HG03342 (cell line): Measurements from ENCODE around the gene MRPL58.
"Not testable (repeated sequence)": the region's sequence is repeated elsewhere in the genome, so short reads cannot be mapped to it uniquely, and the experiment has no call there.

Experiments
- ATAC-seq: cut with Tn5 transposase; IDR thresholded peaks from one replicate; pipeline ENCODE4 v1.9.1; 2021; ENCODE audit warnings: mild to moderate bottlenecking, moderate library complexity; ENCODE audit not compliant: unreplicated experiment

MRPL58 gene

GRCh38 chr17:75012346-75013091, at the start of gene MRPL58:
Gene MRPL58, plus strand, starts transcription at chr17:75012670. Its CDS starts 17 bp downstream, at chr17:75012687.
- ATAC-seq = peak; percentile 80

DNA sequence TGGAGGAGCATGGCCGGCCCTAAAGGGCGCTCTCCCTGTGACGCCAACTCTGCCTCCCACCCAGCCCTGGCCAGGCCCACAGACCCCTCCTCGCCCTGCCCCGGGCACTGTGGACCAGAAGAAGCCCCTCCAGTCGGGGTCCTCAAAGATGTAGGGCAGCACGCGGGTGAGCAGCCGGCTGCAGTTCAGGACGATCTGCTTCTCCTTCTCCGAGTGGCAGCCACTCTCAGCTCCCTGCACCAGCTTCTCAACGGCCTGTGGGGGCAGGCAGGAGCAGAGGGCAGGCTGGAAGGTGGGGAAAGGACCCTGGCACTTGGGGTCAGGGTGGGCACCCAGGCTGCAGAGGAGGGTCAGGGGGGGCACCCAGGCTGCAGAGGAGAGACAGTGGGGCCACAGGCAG, 48.8 kb upstream of the MRPL58 start:
- no peak for ATAC-seq

GRCh38 chr17:74964246-74964761, 48.2 kb upstream of the MRPL58 start:
- no peak for ATAC-seq

- ATAC-seq = no peak
Measured at GRCh38 chr17:74964988-74965622, 47.4 kb upstream of the MRPL58 start.

- ATAC-seq = no peak
Measured at GRCh38 chr17:74968361-74968780, 44.1 kb upstream of the MRPL58 start.

DNA sequence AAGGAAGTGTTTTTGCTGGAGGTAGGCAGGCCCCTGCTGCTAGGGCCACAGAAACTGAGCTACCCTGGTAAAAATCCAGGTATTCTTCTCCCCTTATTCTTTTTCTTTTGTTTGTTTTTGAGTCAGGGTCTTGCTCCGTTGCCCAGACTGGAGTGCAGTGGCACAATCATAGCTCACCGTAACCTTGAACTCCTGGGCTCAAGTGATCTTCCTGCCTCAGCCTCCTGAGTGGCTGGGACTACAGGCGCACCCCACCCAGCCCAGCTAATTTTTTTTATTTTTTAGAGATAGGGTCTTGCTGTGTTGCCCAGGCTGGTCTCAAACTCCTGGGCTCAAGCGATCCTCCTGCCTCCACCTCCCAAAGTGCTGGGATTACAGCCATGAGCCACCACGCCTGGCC, 43.0 kb upstream of the MRPL58 start:
- not testable (repeated sequence) for ATAC-seq

GRCh38 chr17:74970395-74970794, 42.1 kb upstream of the MRPL58 start:
- no peak for ATAC-seq

DNA sequence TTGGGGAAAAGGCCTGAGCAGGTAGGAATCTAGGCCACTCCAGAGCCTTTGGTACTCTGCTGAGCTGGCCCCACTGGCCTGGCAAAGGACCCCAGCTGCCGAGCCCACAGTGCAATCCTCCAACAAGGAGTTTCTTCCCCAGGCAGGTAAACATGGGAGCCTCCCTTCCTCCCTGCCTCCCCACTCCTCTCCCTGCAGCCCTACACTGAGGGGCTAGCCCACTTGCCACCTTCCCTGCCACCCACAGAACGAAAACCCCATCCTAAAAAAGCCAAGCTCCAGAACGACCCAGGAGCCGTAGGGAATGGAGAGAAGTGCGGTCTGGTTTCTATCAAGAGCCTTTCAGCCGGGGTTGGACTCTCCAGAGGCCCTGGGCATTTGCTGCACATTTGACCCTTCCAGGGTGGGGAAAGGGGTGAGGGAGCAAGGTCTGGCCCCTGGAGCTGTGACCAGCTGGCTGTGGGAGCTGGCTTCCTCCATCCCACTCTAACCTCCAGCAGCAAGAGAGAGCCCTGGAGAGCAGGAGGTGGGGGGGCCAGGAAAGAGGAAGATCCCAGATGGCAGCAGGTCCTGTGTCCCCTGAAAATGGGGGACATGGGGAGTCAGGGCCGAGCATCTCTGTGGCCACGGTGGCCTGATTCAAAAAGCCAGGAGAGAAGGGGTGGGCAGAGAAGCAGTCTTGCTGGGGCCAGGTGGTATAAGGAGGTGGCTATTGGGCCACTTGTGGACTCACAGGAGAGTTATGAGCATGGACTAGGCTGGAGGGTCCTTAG, 41.2 kb upstream of the MRPL58 start:
- ATAC-seq = no peak

DNA sequence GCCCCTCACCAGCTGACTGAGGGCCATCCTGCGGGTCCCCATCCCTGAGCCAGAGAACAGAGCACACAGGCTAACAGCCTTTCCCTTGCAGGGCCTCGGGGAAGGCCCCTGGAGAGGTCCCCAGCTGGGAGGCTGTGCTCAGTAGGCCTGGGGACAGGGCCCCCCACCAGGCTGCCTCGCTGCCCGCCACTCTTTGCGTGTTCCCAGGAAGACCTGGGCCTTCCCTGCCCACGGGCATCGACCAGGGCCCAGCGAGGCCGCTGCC, 40.7 kb upstream of the MRPL58 start:
- ATAC-seq = no peak

DNA sequence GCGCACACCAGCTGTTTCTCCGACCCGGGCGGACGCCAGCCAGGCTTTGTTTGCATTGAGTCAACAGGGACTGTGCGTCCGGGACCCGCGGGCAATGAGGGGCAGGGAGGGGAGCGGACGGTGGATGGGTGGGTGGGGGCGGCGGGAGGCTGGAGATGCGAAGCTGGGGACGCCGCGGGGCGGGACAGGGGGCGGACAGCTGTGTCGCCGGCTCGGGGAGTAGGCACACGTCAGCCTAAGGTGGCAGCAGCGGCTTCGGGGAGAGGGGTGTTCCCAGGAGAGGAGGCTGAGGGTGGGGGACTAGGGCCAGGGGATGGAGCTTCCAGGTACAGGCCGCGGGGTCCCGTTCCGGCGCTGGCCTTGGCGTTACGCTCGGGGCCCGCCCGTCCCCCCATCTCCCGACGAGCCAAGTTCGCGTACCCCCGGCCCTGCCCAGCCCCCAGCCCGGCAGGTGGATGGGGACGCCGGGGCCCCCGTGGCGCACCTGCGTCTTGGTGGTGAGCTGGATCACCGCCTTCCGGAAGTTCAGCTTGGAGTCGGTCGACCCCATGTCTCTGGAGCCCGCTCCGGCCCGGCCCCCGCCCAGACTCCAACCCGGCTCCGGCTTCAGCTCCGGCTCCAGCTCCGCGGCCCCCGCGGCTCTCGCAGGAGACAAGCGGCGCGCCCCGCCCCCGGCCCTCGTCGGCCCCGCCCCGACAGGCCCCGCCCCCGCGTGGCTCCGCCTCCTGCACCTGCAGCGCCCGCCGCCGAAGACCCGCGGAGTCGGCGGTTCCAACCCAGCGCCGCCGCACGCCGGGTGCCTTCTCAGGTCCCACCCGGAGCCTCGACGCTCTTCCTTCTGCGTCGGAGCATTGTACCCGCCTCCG, 40.1 kb upstream of the MRPL58 start, which contains the start of gene HID1:
Gene HID1, minus strand, starts transcription at position 653 of the 866 bp plus-strand sequence. Its CDS starts 103 bp downstream, at position 550.
- no peak for ATAC-seq

DNA sequence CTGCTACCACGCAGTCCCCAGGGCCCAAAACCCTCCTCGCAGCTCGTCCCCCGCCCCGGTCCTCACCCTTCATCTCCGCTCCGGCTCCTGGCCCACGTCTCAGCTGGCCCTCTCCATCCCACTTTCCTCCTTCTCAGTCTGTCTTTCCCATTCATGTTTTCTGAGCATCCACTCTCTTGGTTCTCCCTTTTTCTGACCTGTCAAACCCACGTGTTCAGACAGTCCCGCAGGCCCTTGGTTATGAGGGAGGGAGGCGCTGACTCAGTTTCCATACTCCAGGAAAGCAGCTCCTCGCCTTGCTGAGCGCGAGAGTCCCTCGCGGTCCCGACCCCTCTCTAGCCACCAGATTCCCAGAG, 39.5 kb upstream of the MRPL58 start:
- ATAC-seq = no peak

DNA sequence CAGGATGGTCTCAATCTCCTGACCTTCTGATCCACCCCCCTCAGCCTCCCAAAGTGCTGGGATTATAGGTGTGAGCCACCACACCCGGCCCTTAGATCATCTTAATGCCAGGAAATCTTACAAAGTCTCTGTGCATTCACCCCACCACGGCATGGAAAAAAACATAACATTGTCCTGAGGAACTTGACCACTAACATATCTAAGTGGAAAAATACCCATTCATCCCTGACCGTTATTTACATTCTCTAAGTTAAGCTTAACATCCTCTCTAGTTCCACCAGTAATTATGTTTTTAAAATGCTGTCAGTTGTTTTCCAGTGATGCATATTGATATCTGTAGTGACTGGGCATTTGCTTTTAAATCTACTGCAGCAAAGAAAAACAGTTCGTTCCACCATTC, 36.5 kb upstream of the MRPL58 start:
- no peak for ATAC-seq

GRCh38 chr17:74977802-74978201, 34.7 kb upstream of the MRPL58 start:
- no peak for ATAC-seq

DNA sequence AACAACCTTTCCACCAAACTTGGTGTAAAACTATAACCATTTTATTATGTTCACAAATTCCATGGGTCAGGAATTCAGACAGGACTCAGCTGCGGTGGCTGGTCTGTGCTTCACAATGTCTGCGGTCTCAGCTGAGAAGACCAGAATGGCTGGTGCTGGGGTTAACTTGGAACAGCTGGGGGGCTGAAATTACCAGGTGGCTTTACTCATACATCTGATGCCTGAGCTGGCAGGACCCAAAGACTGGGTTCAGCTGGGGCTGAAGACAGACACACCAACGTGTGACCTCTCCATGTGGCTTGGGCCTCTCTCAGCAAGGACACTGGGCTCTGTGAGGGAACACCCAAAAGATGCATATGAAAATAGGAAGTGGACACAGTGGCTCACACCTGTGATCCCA, 34.2 kb upstream of the MRPL58 start:
- ATAC-seq = no peak

GRCh38 chr17:74979408-74980146, 32.9 kb upstream of the MRPL58 start:
- ATAC-seq = no peak

- no peak for ATAC-seq
Measured at GRCh38 chr17:74981318-74981978, 31.0 kb upstream of the MRPL58 start.

DNA sequence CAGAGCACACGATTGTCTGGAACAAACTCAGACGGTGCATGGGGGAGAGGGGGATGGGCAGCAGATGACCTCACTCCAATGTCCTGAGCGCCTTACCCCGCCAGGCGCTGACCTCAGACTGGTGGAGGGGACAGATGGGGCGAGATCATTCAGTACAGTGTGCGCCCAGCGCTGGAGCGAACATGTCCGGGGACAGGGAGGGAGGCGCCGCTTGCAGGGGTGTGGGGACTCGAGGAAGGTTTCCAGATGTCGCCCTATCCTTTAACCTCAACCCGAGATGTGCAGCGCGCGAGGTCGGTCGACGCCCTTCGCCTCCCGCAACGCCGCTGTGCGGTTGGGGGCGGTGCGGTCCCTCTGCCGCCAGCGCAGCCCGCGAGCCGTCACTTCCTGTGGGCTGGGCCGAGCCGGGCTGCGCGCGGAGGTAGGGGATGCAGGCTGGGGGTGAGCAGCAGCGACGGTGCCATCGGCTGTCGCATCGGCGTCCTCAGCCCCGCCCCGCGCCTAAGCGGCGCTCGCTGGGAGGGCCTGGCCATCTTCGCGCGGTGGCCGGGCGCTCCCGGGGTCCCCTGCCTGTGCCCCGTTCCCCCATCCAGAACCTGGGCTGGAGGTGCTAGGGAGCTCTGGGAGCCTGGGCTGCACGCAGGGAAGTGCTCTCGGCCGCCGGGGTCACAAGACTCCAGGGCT, 30.3 kb upstream of the MRPL58 start:
- no peak for ATAC-seq

DNA sequence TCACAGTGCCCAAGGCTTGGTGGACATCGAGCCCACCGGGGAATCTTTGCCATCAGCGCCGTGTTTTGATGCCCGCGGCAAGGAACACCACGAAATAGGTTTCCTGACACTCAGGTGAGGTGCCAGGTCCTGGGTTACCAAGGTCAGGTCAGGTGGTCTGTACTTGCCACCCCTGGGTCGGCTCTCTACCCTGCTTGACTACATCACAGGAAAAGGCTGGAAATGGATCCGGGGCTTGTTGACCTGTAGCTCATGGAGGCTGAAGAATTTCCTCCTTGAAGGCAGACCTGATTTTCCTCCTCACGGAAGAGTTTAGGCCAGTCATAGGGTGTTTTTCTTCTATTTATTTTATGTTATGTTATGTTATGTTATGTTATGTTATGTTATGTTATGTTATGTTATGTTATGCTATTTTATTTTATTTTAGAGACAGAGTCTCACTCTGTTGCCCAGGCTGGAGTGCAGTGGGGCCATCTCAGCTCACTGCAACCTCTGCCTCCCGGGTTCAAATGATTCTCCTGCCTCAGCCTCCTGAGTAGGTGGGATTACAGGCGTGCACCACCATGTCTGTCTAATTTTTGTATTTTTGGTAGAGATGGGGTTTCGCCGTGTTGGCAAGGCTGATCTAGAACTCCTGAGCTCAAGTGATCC, 29.7 kb upstream of the MRPL58 start:
- ATAC-seq = not testable (repeated sequence)

- no peak for ATAC-seq
Measured at GRCh38 chr17:74986206-74986576, 26.3 kb upstream of the MRPL58 start.
